Measurements from ENCODE around the gene INSR.
"Not testable (repeated sequence)": the region's sequence is repeated elsewhere in the genome, so short reads cannot be mapped to it uniquely, and the experiment has no call there.

INSR gene

DNA sequence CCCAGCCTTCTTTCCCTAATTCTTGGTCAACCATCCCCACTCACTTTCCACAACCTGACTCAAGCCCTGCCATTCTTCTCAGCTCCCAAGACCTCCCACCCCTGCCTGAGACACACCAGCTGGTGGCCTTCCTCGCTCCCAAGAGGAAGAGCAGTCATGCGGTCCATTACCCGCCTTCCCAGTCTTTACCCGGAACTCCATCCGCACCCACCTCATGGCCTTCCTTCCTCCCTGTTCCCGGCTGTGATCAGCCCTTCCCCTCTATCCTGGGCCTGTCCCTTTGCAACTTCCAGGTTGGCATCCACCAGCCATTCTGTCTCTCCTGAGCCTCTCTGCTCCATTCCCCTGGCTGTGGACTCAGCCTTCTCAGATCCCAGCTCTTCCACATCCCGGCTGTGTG, 18.6 kb upstream of the INSR start:
- no peak overlapping the region for H3K4me3 ChIP-seq (ENCODE audit: low read length)
- DNase-seq (ENCODE audit: low read depth): no peak
- TF ChIP-seq, protein P1, sequence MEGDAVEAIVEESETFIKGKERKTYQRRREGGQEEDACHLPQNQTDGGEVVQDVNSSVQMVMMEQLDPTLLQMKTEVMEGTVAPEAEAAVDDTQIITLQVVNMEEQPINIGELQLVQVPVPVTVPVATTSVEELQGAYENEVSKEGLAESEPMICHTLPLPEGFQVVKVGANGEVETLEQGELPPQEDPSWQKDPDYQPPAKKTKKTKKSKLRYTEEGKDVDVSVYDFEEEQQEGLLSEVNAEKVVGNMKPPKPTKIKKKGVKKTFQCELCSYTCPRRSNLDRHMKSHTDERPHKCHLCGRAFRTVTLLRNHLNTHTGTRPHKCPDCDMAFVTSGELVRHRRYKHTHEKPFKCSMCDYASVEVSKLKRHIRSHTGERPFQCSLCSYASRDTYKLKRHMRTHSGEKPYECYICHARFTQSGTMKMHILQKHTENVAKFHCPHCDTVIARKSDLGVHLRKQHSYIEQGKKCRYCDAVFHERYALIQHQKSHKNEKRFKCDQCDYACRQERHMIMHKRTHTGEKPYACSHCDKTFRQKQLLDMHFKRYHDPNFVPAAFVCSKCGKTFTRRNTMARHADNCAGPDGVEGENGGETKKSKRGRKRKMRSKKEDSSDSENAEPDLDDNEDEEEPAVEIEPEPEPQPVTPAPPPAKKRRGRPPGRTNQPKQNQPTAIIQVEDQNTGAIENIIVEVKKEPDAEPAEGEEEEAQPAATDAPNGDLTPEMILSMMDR (IDR thresholded peaks at IDR 0.05; ENCODE audit: insufficient read depth, low read depth, low read length, missing control alignments): no peak

DNA sequence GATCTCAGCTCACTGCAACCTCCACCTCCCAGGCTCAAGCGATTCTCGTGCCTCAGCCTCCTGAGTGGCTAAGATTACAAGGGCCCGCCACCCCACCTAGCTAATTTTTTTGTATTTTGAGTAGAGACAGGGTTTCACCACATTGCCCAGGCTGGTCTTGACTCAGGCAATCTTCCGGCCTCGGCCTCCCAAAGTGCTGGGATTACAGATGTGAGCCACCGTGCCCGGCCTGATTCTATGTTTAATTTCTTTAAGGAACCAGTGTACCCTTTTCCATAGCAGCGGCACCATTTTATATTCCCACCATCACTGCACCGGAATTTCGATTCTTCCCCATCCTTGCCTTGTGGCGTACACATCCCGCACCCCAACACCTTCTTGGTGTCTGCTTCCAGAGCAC, 17.7 kb upstream of the INSR start:
- DNase-seq (ENCODE audit: low read depth): no peak
- H3K4me3 ChIP-seq (ENCODE audit: low read length): no peak overlapping the region
- TF ChIP-seq, protein P1 (IDR thresholded peaks at IDR 0.05; ENCODE audit: insufficient read depth, low read depth, low read length, missing control alignments): no peak

DNA sequence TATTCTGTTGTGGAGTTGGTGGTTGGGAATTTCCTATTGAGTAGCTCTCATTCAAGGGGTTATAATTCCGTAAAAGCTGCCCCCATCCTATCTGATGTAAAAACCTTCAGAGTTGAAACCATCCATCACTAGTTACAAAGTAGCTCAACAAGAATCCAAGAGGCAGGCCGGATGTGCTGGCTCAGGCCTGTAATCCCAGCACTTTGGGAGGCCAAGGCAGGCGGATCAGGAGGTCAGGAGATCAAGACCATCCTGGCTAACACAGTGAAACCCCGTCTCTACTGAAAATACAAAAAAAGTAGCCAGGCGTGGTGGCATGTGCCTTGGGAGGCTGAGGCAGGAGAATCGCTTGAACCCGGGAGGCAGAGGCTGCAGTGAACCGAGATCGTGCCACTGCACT, 14.1 kb upstream of the INSR start:
- H3K4me3 ChIP-seq (ENCODE audit: low read length); DNase-seq (ENCODE audit: low read depth): not testable (repeated sequence)

DNA sequence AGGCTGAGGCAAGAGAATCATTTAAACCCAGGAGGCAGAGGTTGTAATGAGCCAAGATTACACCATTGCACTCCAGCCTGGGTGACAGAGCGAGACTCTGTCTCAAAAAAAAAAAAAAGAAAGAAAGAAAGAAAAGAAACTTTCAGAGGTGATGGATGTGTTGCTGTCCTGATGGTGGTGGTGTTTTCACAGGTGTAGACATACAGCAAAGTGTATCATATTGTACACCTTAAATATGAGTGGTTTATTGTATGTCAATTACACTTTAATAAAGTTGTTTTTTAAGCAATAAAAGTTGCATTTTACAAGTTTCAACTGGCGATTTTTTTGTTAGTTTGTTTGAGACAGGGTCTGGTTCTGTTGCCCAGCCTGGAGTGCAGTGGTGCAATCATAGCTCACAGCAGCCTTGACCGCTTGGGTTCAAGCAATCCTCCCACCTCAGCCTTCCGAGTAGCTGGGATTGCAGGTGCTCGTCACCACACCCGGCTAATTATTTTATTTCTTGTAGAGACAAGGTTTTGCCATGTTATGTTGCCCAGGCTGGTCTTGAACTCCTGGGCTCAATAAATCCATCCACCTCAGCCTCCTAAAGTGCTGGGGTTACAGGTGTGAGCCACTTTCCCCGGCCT, 13.5 kb upstream of the INSR start:
- no peak for DNase-seq (ENCODE audit: low read depth)
- H3K4me3 ChIP-seq (ENCODE audit: low read length): no peak overlapping the region
- TF ChIP-seq, protein P1 (IDR thresholded peaks at IDR 0.05; ENCODE audit: insufficient read depth, low read depth, low read length, missing control alignments): no peak

DNA sequence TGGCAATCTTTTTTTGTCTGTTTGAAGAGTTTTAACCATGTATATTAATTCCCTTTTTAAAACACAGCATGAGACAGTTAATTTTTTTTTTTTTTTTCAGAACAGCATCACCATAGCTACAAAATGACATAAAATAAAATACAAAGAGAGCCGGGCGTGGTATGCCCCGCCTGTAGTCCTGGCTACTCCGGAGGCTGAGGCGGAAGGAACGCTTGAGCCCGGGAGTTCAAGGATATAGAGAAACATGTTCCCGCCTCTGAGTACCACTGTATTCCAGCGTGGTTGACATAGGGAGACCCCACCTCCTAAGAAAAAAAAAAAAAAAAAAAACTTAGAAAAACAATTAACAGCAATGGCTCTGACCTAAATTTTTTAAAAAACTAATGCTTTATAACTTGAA, 10.0 kb upstream of the INSR start:
- H3K4me3 ChIP-seq (ENCODE audit: low read length): no peak overlapping the region
- TF ChIP-seq, protein P1 (IDR thresholded peaks at IDR 0.05; ENCODE audit: insufficient read depth, low read depth, low read length, missing control alignments): no peak
- DNase-seq (ENCODE audit: low read depth): no peak

DNA sequence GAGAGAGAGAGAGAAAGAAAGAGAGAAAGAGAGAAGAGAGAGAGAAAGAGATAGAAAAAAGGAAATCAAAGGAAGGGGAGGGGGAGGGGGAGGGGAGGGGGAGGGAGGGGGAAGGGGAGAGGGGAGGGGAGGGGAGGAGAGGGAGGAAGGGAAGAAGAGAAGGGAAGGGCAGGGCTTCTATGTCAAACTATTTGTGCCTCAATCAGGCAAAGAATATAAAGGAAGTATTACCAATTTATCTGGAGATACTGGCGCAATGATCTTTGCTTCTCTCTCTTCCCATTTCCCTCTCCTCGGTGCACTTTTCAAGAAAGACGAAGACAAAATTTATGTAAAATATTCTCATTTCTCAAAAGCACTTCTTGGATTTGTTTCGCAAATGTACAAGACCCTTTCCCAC, 9.3 kb upstream of the INSR start:
- DNase-seq (ENCODE audit: low read depth): no peak
- TF ChIP-seq, protein P1 (IDR thresholded peaks at IDR 0.05; ENCODE audit: insufficient read depth, low read depth, low read length, missing control alignments): no peak
- no peak overlapping the region for H3K4me3 ChIP-seq (ENCODE audit: low read length)

DNA sequence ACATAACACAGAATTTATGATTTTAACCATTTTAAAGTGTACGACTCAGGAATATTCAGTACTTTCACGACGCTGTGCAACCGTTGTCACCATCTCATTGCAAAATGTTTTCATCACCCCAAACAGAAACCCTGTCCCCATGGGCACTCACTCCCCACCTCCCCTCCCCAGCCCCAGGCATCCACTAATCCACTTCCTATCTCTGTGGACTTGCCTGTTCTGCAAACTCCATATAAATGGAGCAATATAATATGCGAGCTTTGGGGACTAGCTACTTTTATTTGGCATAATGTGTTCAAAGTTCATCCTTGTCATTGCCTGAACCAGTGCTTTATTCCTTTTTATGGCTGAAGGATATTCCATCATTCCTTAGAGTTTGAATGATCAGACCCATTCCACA, 7.3 kb upstream of the INSR start:
- no peak overlapping the region for H3K4me3 ChIP-seq (ENCODE audit: low read length)
- DNase-seq (ENCODE audit: low read depth): no peak
- TF ChIP-seq, protein P1 (IDR thresholded peaks at IDR 0.05; ENCODE audit: insufficient read depth, low read depth, low read length, missing control alignments): no peak

Measured in epithelial cell of esophagus (primary cell).